Nephron (organoid): ENCODE results near the gene PAPPA.

ENCODE experiments used
- H3K27ac Mint-ChIP-seq, 3 experiments: 2 replicates each; pipeline ENCODE4 v1.8.0; 2020; ENCODE audit warnings: mixed read lengths in 3 of 3, mild to moderate bottlenecking in 2 of 3, moderate library complexity in 1 of 3
- H3K27me3 Mint-ChIP-seq: 2 replicates; pipeline ENCODE4 v1.8.0; 2021; ENCODE audit warnings: low read depth, mild to moderate bottlenecking, moderate library complexity, mixed read lengths
- H3K36me3 Mint-ChIP-seq: 2 replicates; pipeline ENCODE4 v1.8.0; 2020; ENCODE audit warnings: low read depth, mixed read lengths
- H3K4me1 Mint-ChIP-seq: 2 replicates; pipeline ENCODE4 v1.8.0; 2020; ENCODE audit warnings: mixed read lengths
- H3K4me3 Mint-ChIP-seq, 3 experiments: 2 replicates each; pipeline ENCODE4 v1.8.0; 2020; ENCODE audit warnings: mild to moderate bottlenecking in 3 of 3, mixed read lengths in 3 of 3, moderate library complexity in 2 of 3
- H3K9me3 Mint-ChIP-seq: 2 replicates; pipeline ENCODE4 v1.8.0; 2020; ENCODE audit warnings: mixed read lengths
- CTCF ChIP-seq, 3 experiments: fragments of 200-600 bp; sonication (generic); IDR thresholded peaks; one replicate each; pipeline ENCODE4 v1.5.0; 2021; ENCODE audit warnings: antibody characterized with exemption in 3 of 3; ENCODE audit not compliant: unreplicated experiment in 3 of 3

The PAPPA gene

DNA sequence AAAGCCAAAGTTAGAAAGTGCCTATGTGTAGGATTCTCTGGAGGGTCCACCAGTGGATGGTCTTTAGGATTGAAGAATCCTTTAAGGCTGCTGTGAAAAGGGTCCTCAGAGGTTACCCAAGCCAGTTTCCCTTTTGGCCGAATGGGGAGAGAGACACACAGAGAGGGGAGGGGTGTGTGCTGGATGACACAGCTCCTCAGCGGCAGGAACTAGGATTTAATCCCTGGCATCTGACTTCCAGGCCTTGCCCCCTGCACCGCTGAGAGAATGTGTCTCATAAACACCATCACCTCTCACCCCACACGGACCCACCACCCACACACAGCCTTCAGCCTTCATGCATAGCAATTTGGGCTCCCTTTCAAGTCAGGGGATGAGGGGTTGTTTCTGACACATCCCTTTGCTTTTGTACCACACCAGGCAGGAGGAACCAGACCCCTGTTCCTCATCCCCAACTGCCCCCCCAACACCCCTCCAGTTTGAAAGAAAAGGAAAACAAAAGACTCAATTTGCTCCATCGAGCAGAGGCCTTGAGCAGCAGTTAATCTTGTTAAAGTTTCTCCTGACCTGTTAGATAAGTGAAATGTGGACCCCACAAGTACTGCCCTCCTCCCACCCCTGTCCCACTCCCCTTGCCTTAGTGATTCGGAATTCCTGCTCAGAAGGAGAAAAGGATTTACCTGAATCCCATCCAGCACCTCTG is 4.0 kb downstream of the PAPPA start:
- Mint-ChIP-seq H3K9me3 (no peaks in the 10 kb centered on the region), H3K27ac (peak overlapping the region; percentile 65 to 90 (median 77)), H3K27me3 (peaks cover 82% of the 10 kb centered on the region), H3K4me3 (peak overlapping the region in 1 of 3 experiments; percentile 12), H3K4me1 (peaks cover 42% of the 10 kb centered on the region), H3K36me3 (no peaks in the 10 kb centered on the region)
- TF ChIP-seq CTCF (IDR thresholded peaks at IDR 0.05; ENCODE audit: unreplicated experiment in 3 of 3): no peak

GRCh38 chr9:116160676-116161571 is 7.3 kb downstream of the PAPPA start:
- Mint-ChIP-seq H3K27ac (peak overlapping the region in 1 of 3 experiments; percentile 5), H3K4me1 (peaks cover 18% of the 10 kb centered on the region), H3K4me3 (no peak overlapping the region), H3K9me3 (no peaks in the 10 kb centered on the region), H3K27me3 (peaks cover 68% of the 10 kb centered on the region), H3K36me3 (peaks cover 10% of the 10 kb centered on the region)
- TF ChIP-seq CTCF (IDR thresholded peaks at IDR 0.05; ENCODE audit: unreplicated experiment in 3 of 3): no peak

- peaks cover 6% of the 10 kb centered on the region for H3K4me1 Mint-ChIP-seq
- H3K9me3 Mint-ChIP-seq: no peaks in the 10 kb centered on the region
- H3K27ac Mint-ChIP-seq: no peak overlapping the region
- H3K4me3 Mint-ChIP-seq: no peak overlapping the region
- no peak for TF ChIP-seq CTCF (IDR thresholded peaks at IDR 0.05; ENCODE audit: unreplicated experiment in 3 of 3)
- peaks cover 58% of the 10 kb centered on the region for H3K27me3 Mint-ChIP-seq
- peaks cover 10% of the 10 kb centered on the region for H3K36me3 Mint-ChIP-seq
These were observed 8.7 kb downstream of the PAPPA start for GRCh38 chr9:116162241-116162781.

GRCh38 chr9:116163293-116164055 is 9.9 kb downstream of the PAPPA start:
- peak in 1 of 3 experiments; percentile 11 for TF ChIP-seq CTCF (IDR thresholded peaks at IDR 0.05; ENCODE audit: unreplicated experiment in 3 of 3)
- Mint-ChIP-seq H3K27me3 (peaks cover 49% of the 10 kb centered on the region), H3K9me3 (no peaks in the 10 kb centered on the region), H3K4me1 (no peaks in the 10 kb centered on the region), H3K27ac (no peak overlapping the region), H3K36me3 (peaks cover 10% of the 10 kb centered on the region), H3K4me3 (no peak overlapping the region)

DNA sequence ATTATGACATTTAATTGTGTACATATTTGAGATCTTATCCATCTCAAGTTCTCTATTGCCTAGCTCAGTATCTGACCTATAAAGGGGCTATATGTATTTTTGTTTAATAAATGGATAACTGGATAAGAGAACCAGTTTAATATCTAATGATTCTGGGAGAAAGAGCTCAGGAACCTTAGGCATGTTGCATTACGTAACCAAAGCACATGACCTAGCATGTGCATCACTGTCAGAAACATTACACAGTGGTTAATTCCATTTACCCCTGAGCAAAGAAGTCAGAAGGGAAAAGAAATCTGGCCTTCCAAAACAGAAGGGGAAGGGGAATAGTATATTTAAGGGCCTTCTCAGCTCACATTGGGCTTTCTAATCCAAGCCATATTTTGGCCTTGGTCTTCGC is 12.3 kb downstream of the PAPPA start:
- Mint-ChIP-seq H3K27ac (no peak overlapping the region), H3K4me1 (no peaks in the 10 kb centered on the region), H3K4me3 (no peak overlapping the region), H3K36me3 (peaks cover 10% of the 10 kb centered on the region), H3K27me3 (peaks cover 36% of the 10 kb centered on the region), H3K9me3 (no peaks in the 10 kb centered on the region)
- TF ChIP-seq CTCF (IDR thresholded peaks at IDR 0.05; ENCODE audit: unreplicated experiment in 3 of 3): no peak
